NCI-H2081 (cell line): ENCODE results near the gene CCR5.
A peak's percentile ranks its signal among the peaks of the same experiment; 100 is the strongest.
"Not testable (repeated sequence)": the region's sequence is repeated elsewhere in the genome, so short reads cannot be mapped to it uniquely, and the experiment has no call there.

Source experiments
- DNase-seq, 2 experiments: peaks; one replicate each; lab custom pipeline; 2025; lab: John Stamatoyannopoulos, UW

CCR5 gene

DNA sequence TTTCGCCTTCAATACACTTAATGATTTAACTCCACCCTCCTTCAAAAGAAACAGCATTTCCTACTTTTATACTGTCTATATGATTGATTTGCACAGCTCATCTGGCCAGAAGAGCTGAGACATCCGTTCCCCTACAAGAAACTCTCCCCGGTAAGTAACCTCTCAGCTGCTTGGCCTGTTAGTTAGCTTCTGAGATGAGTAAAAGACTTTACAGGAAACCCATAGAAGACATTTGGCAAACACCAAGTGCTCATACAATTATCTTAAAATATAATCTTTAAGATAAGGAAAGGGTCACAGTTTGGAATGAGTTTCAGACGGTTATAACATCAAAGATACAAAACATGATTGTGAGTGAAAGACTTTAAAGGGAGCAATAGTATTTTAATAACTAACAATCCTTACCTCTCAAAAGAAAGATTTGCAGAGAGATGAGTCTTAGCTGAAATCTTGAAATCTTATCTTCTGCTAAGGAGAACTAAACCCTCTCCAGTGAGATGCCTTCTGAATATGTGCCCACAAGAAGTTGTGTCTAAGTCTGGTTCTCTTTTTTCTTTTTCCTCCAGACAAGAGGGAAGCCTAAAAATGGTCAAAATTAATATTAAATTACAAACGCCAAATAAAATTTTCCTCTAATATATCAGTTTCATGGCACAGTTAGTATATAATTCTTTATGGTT, at the start of gene CCR5:
Gene CCR5 (plus strand): TSS at position 108 of the 680 bp plus-strand sequence. CDS start 1,957 bp downstream, outside the sequence.
- DNase-seq: no peak

DNA sequence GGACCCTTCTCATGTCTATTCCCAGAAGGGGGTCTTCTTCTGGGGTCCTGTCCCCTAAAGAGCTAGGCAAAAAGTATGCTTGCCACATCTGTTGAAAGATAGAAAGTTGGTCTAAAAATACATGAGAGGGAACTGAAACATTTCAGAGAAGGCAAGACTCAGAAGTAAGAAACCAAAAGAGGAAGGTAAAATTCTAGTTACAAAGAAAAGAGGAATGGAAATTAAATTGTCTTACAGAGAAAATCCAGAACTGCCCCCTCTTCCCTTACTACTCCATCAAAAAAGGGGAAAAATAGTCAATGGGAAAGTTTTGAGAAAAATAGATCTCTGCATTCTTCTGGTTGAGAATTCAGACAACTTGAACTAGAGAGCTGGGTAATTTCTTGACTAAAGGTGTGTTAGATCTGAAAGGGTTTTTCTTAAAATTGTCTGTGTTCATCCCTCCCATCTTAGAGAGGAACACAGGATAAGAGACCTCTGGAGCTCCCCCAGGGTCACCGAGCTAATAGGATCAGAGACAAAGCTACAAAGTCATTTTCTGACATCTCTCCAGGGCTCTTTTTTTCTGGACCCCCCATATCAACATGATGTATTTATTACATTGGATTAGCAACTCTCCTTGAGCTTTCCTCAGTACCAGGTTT, 49.2 kb upstream of the CCR5 start:
- no peak for DNase-seq

- DNase-seq: no peak
These were observed 46.7 kb upstream of the CCR5 start for GRCh38 chr3:46324036-46324435.

GRCh38 chr3:46325645-46326300, 45.0 kb upstream of the CCR5 start:
- DNase-seq: no peak

DNA sequence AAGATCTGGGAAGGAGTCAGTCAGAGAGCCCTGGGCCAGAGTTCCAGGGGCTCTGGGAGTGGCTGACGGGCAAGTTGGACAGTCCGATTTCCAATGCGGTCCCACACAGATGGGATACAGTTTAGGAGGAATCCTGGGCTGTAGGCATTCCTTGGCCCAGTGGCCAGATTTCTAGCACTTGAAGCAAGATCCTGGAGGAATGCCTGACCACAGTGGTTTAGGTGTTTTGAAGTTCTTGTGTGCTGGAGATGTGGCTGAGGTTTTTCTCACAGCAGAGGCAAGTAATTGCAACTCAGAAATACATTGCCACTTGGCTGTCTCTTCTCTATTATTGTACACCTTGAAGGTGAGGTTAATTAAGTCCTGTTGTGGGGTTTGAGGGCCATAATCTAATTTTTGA, 40.1 kb upstream of the CCR5 start:
- DNase-seq: not testable (repeated sequence)

- no peak for DNase-seq
These were observed 35.8 kb upstream of the CCR5 start for GRCh38 chr3:46334741-46335478.

DNA sequence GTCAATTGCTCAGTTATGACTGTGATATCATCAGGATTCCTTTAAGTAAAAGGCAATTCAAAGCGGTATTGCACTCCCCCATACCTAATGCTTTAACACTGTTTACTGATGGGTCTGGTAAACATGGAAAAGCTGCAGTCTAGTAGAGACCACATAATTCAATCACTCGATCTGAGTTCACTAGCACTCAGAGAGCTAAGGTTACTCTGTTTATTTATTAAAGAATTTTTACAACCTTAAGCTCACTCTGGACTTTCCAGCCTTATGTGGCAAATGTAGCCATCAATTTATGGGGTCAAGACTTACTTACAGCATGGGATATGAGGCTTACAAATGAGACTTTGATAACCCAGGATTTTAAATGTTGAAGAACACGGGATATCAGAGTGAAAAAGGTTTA, 35.2 kb upstream of the CCR5 start:
- no peak for DNase-seq

DNA sequence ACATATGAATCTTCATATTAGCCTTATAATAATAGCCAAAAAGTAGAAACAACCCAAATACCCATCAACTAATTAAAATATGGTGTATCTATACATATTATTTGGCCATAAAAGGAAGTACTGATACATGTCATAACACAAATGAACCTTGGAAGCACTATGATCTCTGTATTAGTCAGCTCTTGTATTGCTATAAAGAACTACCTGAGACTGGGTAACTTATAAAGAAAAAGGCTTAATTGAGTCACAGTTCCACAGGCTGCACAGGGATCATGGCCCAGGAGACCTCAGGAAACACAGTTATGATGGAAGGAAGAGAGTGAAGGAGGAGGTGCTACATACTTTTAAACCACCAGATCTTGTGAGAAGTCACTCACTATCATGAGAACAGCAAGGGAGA, 32.8 kb upstream of the CCR5 start:
- no peak for DNase-seq

- DNase-seq: no peak
These were observed 31.9 kb upstream of the CCR5 start for GRCh38 chr3:46338840-46339239.

GRCh38 chr3:46344476-46344875, 26.3 kb upstream of the CCR5 start:
- no peak for DNase-seq

GRCh38 chr3:46348823-46349482, 21.8 kb upstream of the CCR5 start:
- no peak for DNase-seq

DNA sequence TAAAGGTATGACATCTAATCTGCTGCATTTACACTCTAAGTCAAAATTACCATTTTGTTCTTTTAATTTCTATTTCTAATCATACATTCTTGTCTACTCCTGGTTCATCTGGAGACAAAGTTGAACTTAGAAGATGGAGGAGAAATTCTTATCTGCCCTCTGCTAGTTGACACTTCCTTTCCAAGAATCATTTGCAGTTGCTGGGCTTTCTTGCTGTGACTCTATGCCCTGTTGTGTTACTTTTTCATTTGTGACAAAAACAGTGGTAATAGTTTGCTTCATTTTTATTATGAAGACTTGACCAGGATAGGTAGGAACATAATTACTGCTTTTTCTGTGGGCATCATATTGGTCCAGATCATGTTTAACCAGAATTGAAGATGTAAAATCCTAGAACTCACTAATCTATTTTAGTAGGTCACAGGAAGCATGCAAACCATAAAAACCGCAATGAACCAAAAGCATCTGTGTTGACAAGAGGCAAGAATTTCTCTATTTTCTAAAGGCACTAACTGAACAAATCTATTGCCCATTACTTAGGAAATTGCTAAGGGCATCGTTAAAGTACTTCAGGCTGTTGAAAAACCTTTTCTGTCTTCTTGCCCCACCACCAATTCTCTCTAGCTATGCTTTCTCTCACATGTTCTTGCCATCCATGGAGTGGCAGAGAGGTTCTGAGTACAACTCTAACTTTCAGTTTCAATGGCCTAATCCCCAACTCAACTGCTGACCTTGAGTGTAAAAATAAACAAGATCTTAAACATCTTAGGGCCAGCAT, 21.1 kb upstream of the CCR5 start:
- no peak for DNase-seq

- no peak for DNase-seq
These were observed 20.5 kb upstream of the CCR5 start for GRCh38 chr3:46350262-46350565.

- no peak for DNase-seq
These were observed 19.1 kb upstream of the CCR5 start for GRCh38 chr3:46351646-46352045.

DNA sequence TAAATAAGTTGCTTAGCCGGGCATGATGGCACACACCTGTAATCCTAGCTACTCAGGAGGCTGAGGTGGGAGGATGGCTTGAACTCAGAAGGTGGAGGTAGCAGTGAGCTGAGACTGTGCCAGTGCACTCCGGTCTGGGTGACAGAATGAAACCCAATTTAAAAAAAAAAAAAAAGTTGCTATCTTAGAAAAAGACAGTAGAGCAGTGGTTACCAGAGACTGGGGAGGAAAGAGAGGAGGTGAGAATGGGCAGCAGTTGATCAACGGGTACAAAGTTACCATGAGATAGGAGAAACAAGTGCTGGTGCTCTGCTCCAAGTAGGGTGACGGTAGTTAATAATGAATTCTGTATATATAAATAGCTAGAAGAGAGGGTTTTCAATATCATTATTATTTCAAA, 17.7 kb upstream of the CCR5 start:
- no peak for DNase-seq

DNA sequence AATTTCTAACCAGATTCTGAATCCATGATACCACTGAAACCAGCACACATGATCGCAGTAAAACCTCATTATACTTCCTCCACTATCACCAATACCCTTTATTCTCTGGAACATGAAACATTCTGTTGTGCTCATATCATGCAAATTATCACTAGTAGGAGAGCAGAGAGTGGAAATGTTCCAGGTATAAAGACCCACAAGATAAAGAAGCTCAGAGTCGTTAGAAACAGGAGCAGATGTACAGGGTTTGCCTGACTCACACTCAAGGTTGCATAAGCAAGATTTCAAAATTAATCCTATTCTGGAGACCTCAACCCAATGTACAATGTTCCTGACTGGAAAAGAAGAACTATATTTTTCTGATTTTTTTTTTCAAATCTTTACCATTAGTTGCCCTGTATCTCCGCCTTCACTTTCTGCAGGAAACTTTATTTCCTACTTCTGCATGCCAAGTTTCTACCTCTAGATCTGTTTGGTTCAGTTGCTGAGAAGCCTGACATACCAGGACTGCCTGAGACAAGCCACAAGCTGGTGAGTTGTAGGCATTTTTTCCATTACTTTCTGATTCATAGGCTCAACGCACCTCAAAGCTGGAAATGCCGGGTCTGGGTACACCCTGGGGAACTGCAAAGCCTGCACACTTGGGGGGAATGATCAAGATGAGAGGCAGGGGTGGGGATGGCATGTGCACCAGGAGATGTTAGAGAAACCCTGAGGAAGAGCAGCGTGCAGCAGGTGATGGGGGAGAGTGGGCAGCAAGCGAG, 16.9 kb upstream of the CCR5 start, which contains the start of gene CCR2:
Gene CCR2 (plus strand): TSS at position 465 of the 764 bp plus-strand sequence. CDS start 3,417 bp downstream, outside the sequence.
- DNase-seq: no peak

GRCh38 chr3:46354478-46354877, 16.3 kb upstream of the CCR5 start:
- no peak for DNase-seq

DNA sequence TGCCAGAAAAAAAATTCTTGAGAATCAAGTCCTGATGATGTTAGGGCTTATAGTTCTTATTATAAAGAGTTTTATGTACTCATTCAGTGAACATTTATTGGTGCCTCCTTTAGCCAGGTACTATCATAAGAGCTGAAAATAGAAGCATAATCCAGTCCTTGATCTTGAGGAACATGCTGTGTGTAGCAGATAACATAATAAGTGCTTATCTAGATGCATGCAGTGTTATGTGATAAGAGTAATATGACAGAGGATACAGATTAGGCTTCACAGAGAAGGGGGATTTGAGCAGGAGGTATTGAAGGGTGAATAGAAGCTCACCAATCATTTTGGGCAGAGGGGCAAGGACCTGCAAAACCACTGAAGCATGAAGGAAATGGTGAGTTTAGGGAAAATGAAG, 15.8 kb upstream of the CCR5 start:
- DNase-seq: no peak

DNA sequence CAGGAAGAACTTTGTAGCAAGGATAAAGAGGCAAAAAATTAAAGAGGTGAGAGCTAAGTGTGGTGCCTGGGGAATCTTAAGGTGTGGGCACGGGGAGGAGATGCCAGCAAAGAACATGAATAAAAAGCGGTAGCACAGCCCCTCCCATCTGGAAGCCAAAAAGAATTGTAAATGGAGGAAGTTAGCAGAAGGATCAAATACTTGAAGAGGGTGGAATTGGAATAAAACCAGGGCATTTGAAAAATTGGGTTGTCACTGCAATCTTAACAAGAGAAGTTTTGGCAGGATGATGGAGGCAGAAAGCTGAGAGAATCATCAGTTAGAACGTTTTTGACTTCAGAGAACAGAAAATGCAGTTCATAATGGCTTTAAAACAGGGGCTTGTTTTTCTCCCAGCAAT, 14.5 kb upstream of the CCR5 start:
- DNase-seq: no peak

DNA sequence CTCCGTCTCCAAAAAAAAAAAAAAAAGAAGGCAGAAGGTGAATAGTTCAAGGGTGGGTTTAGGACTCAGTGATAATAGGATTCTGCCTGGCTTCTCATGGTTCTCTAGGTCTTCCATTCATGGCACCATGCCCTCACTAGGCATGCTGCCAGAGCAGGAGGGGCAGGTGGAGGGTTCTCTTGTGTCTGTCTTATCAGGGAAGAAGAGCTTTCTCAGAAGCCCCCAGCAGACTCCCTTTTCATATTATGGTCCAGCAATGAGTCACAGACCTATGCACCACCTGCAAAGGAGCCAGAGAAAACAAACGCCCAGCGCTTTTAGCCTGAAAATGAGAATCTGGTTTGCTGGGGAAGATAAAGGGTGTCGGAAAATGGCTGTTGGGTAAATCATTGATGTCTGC, 13.8 kb upstream of the CCR5 start:
- DNase-seq: peak in 1 of 2 experiments; percentile 25

DNA sequence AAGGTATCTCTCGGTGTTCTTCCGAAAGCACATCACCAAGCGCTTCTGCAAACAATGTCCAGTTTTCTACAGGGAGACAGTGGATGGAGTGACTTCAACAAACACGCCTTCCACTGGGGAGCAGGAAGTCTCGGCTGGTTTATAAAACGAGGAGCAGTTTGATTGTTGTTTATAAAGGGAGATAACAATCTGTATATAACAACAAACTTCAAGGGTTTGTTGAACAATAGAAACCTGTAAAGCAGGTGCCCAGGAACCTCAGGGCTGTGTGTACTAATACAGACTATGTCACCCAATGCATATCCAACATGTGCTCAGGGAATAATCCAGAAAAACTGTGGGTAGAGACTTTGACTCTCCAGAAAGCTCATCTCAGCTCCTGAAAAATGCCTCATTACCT, 12.3 kb upstream of the CCR5 start:
- DNase-seq: no peak
